ENCODE results near the gene FCGR3B.
"Not testable (repeated sequence)": the region's sequence is repeated elsewhere in the genome, so short reads cannot be mapped to it uniquely, and the experiment has no call there.

GRCh38 chr1:161589920-161590319 is 41.1 kb downstream of the FCGR3B start:
- not testable (repeated sequence) for TF ChIP-seq EZH2 (IDR thresholded peaks at IDR 0.05); POLR2AphosphoS5 (IDR thresholded peaks at IDR 0.05; ENCODE audit: borderline replicate concordance, low read depth, low read length); FOXP2 (optimal IDR thresholded peaks at IDR 0.05; ENCODE audit: control extremely low read depth, extremely low read length, insufficient read depth)
